T-helper 1 cell (primary cell): ENCODE data around the gene DSC3.

Experiments
- DNase-seq, 5 donors: peaks; one replicate each; pipeline ENCODE4 v3.0.0-alpha.2; 2012 to 2020
- total RNA-seq, 4 donors: gene quantifications; one replicate each; lab custom pipeline; 2026; lab: John Stamatoyannopoulos, UW

Gene DSC3
- 0 reads per million in 4 donors for total RNA-seq

- DNase-seq, result no peak
Observed at GRCh38 chr18:31042406-31043181, at the start of gene DSC3. Gene DSC3 (minus strand): TSS chr18:31042742. CDS start chr18:31042660, 82 bp downstream.

GRCh38 chr18:31091350-31091749 lies 48.8 kb upstream of the DSC3 start:
- no peak for DNase-seq

- DNase-seq, result no peak
Observed at GRCh38 chr18:31088532-31088931, 46.0 kb upstream of the DSC3 start.

- no peak for DNase-seq
Observed at GRCh38 chr18:31079973-31080372, 37.4 kb upstream of the DSC3 start.

GRCh38 chr18:31077878-31078277 lies 35.3 kb upstream of the DSC3 start:
- no peak for DNase-seq

- DNase-seq, result no peak
Observed at GRCh38 chr18:31072175-31072574, 29.6 kb upstream of the DSC3 start.

- DNase-seq, result no peak
Observed at GRCh38 chr18:31070206-31070605, 27.7 kb upstream of the DSC3 start.

- DNase-seq, result no peak
Observed at GRCh38 chr18:31066266-31066665, 23.7 kb upstream of the DSC3 start.

- DNase-seq, result no peak
Observed at GRCh38 chr18:31065036-31065773, 22.7 kb upstream of the DSC3 start.

- DNase-seq, result no peak
Observed at GRCh38 chr18:31064130-31064529, 21.6 kb upstream of the DSC3 start.

GRCh38 chr18:31061945-31062344 lies 19.4 kb upstream of the DSC3 start:
- DNase-seq, result no peak

GRCh38 chr18:31058897-31059296 lies 16.4 kb upstream of the DSC3 start:
- no peak for DNase-seq

- no peak for DNase-seq
Observed at GRCh38 chr18:31057917-31058316, 15.4 kb upstream of the DSC3 start.

- no peak for DNase-seq
Observed at GRCh38 chr18:31057051-31057450, 14.5 kb upstream of the DSC3 start.

- no peak for DNase-seq
Observed at GRCh38 chr18:31056296-31056695, 13.8 kb upstream of the DSC3 start.

- no peak for DNase-seq
Observed at GRCh38 chr18:31050635-31051034, 8.1 kb upstream of the DSC3 start.

- no peak for DNase-seq
Observed at GRCh38 chr18:31049189-31049588, 6.6 kb upstream of the DSC3 start.

- no peak for DNase-seq
Observed at GRCh38 chr18:31048216-31048615, 5.7 kb upstream of the DSC3 start.

GRCh38 chr18:31046916-31047315 lies 4.4 kb upstream of the DSC3 start:
- no peak for DNase-seq

GRCh38 chr18:31045599-31045998 lies 3.1 kb upstream of the DSC3 start:
- DNase-seq, result no peak

GRCh38 chr18:31044926-31045325 lies 2.4 kb upstream of the DSC3 start:
- no peak for DNase-seq

GRCh38 chr18:31043709-31044108 lies 1.2 kb upstream of the DSC3 start:
- no peak for DNase-seq

GRCh38 chr18:31042084-31042405 lies 497 bp downstream of the DSC3 start:
- DNase-seq, result no peak
